Activated CD4-positive, alpha-beta T cell treated with anti-CD3 and anti-CD28 coated beads, Interleukin-2, amount 50 U/mL, for 16 hours (primary cell): ENCODE results near the gene TMEM154.

Experiments used
- DNase-seq: peaks from one replicate; pipeline ENCODE4 v3.0.0-alpha.2; 2020

Gene TMEM154

DNA sequence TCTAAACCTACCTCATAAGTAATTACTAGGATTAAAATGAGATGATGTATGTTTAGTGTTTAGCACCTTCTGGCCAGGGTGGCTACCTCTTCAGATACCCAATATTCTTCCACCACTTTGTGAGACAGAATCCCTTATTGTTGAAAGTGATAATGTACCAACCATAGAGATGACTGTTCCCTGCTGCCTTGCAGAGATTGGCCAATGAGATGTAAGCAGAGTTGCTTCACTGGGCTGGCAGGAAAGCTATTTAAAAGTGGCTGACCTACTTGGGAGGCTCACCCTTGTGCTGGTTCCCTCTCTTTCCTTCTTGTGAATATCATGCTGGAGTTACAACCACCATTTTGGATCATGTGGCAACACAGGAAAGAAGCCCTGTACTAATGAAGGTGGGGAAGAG, 58.9 kb downstream of the TMEM154 start:
- no peak for DNase-seq

DNA sequence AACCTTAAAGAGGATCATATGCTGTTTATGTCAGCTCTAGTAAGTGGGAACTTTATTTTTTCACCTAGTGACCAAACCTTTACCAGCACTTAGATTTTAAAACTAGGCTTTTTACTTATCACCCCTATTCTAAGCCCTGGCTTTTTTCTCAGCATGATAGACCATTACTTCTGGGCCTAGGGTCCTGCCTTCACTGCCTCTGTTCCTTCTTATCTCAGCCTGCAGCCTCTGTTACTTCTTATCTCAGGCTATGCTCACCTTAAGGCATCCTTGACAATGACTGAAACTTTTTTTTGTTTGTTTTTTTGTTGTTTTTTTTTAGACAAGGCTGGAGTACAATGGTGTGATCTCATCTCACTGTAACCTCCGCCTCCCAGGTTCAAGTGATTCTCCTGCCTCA, 59.6 kb downstream of the TMEM154 start:
- DNase-seq = no peak

DNA sequence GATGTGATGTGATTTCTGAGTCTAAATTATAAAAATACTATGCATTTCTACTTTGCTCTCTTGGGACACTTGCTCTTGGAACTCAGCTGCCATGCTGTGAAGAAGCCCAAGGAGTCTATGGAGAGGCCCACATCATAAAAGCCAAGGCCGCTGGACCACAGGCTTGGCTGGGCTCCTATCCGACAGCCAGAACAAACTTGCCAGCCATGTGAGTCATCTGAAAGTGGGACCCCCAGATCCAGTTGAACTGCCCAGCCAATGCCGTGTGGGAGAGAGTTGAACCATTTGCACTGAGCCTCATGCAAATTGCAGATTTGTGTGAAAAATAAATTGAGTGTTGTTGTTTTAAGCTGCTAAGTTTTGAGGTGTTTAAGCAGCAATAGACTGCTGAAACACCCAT, 60.2 kb downstream of the TMEM154 start:
- DNase-seq = no peak

DNA sequence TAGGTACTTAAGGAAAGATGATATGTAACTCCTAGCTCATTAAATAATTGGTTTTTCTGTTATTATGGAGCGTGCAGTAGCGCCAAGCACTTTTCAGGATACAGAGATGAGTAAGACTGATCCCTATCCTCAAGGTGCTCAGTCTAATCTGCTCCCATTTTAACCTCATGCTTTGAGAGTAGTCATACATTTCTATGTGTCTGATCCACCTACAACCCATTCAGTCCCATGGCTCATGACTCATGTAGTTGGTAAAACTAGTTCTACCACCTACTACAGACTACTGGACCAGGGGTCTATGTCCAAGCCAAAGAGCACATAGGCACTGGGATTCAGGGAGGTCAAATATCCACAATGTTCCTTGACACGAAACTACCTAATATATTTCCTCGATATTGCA, 60.8 kb downstream of the TMEM154 start:
- DNase-seq = no peak

DNA sequence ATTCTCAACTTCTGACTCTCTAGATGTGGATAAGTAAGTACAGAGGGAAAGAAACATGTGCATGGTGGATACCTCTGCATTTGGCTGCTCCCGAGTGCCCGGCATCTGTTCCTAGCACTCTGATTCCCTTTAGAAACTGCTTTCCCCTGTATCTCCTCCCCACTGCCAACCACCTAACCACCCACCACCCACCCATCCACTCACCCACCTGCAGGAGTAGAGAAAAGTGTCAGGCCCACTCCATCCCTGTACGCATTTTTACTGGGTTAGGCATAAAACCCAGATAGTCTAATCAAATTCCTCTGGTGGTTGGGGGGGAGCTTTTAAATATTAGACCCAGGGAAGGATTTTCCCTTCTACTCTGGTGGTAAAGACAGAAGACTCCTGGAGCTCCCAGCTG, 63.0 kb downstream of the TMEM154 start:
- DNase-seq = no peak

DNA sequence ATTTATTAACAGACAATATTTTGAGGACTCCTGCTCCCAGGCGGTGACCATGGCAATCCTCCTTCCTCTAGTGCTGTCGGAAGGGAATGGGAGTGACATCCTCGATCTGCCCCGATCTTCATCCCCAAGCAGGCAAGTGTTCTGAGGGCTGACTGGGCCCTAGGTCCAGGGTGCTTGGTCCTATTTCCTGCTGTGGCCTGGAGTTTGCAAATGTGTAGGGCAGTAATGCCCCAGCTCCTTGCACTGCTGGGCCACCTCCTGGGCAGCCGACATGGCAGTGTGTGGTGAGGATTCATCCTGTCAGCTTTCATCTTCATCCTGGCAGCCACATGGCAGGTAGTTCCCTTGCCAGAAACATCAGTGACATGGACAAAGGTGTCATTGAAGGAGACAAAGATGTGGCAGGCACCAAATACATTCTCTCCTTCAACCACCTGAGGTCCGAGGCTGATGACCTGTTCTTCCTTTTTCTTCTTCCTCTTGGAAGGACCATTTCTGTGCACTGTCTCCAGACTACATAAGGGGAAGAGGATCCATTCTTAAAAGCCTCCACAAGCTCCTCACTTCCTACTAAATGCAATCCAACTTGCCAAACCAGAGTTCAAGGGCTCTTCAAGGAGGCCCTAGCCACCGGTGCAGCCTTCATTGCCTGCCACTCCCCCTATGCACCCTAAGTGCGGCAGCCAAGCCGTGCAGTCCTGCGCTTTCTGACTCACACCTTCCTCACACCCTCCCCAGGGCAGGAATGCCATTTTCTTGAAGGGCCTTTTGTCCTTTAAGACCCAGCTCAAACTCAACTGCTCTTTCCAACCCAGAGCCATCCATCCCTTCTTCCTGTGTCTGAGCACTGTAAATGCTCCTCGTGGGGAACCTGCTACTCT, 65.7 kb downstream of the TMEM154 start:
- no peak for DNase-seq

DNA sequence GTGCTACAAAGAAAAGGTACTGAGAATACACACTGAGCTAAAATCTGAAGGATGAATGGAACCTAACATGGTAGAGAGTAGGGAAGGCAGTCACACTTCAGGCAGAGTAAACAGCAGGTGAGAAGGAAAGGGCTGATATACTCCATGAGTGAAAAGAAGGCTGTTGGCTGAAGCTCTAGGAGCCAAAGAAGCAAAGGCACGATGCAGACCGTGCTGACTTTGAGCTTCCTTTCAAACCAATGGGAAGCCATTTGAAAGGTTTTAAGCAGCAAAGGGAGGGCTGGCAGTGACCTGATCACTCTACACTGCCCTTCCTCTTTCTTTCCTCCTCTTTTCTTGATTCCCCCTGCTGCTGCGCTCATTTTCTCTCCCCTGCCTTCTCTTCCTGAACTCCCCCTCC, 66.4 kb downstream of the TMEM154 start:
- DNase-seq = no peak

DNA sequence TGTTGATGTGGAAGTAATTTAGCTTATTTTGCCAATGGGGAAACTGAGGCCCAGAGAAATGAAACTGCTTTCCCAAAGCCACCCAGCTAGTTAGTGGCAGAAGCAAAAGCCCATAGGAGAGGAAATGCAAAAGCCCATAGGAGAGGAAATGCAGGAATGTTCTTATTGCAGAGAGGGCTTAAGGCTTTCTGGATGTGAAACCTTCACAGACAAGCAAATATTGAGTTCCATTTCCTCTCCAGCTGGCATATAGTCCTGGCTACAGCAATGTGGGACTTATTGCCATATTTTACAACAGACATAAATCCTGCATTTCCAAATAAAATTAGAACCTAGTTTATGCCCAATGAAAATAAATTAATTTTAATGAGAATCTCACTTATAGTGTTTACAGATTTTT, 69.7 kb downstream of the TMEM154 start:
- DNase-seq = no peak

DNA sequence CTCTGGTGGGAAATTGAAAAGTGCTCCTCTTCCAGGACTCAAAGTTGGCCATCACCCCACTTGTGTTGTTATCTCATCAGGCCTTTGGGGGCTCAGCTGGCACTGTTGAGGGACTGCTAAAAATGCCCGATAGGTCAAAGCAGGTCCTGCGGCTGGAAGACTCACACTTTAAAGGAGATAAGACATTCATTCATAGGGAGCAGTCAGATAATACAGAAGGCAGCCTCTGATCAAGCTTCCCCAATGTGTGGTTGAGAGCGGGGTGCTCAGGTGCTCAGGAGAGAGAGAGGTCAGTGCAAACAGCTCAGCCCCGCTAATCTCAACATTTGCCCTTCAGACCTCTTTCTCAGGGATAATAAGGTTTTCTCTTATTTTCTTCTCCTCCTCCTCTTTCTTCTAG, 70.3 kb downstream of the TMEM154 start:
- DNase-seq = no peak

DNA sequence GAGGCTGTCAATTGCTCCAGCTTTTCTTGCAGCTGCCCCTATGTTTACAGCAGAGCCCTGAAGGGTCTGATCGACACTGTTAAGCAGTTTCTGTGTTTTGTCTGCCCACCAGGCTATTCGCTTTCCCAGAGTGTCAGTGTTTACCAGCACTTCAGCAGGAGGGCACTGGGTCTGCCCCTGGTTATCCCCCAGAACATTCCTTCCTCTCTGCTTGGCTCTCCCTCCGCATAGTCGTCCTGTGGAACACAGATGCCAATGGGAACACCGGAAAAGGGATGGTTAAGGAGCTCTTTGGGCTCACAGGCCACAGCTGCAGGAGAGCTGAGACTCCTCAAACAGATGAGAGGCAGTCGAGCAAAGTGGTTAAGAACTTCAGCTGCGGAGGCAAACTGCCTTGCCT, 72.6 kb downstream of the TMEM154 start:
- no peak for DNase-seq

DNA sequence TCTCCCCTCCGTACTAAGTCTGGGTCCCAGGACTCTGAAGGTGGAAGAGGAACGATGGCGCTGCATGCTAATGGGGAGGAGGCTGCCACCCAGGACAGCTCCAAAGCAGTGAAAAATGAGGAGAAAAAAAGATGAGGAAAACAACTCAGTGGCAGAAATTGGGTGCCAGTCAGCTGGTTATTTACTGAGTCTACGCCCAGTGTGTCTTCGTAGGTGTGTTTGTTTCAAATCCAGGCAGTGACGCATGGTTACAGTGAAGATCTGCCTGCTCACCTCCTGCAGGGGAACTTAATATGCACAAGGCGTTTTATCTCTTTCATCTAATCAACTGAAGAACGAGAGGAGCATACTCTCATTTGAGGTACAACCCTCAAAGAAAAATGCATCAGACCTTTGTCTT, 73.0 kb downstream of the TMEM154 start:
- DNase-seq = no peak

DNA sequence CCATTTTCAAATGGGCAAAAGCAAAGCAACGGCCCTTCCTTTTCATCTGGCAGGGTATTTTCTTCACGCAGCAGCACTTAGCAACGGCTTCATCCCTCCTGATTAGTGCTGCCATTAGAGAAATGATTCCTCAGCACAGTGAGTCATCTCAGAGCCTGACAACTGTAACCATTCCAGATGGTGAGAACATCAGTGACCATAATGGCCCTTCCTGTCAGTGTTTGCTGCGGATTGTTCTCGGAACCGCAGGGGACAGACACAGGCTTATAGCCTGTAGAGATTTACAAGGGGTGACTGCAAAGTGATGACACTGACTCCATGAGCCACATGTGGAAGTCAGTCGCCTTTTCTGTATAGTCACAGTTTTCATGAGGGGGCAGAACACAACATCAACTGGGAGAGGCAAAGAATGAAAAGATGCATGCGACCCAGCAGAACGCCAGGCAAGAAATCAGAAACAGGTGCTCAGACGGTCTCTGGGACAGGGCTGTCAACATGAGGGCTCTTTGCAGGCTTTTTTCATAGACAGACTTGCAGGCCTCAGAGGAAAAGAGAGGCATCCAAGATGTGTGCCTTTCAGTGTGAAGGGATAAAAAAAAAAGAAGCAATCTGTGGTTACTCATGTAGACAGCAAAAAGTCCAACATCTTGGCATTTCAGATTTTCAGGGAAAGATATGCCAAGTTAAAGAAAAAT, 74.0 kb downstream of the TMEM154 start:
- DNase-seq = no peak

DNA sequence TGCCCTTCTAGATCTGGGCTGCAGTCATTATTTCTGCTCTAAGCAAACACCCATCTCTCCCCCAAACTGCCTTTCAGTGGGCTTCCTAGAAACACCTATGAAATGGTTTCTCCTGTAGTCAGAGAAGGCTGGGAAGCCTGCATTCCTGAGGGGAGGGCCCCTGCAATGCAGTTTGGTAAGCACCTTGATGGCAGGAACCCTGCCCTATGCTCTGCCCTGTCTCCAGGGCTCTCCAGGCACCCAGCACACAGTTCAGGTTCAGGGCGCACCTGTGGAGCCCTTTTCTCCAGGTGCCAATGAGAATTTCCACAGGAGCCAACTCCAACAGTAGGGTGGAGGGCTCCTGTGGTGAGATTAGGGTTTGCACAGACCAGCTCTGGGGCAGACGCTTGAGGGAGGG, 74.8 kb downstream of the TMEM154 start:
- DNase-seq = no peak

DNA sequence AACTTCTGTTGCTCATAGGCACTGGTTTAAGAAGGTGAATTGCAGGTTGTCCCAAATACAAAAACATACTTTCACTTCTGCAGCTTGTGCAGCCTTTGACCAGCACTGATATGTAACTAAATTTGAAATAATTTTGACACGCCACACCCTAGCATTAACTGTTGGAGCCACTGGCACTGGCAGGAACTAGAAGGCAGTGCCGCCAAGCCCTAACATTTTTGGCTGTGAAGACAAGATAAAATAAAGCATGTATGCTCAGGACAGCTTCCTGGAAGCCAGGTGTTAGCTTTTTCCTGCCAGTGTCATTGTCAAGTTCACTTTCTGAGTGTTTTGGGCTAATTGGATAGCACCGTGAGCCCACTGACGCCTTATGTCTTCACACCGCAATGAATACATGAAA, 78.6 kb downstream of the TMEM154 start:
- DNase-seq = no peak

DNA sequence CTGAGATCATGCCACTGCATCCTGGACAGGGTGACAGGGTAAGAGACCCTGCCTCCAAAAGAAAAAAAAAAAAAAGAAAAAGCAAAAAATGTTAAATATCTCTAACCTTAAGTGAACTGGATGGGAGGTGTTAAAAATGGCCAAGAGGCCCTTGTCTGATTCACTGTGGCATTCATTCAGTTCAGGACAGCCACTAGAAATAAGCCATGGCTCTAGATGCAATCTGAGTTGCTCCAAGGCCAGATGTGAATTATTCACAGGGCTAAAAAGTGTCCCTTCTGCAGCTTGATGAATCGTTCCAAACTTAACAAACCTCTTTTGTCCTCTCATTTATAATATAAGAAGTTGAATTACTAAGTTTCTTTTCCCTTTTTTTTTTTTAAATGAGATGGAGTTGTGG, 80.2 kb downstream of the TMEM154 start:
- no peak for DNase-seq

DNA sequence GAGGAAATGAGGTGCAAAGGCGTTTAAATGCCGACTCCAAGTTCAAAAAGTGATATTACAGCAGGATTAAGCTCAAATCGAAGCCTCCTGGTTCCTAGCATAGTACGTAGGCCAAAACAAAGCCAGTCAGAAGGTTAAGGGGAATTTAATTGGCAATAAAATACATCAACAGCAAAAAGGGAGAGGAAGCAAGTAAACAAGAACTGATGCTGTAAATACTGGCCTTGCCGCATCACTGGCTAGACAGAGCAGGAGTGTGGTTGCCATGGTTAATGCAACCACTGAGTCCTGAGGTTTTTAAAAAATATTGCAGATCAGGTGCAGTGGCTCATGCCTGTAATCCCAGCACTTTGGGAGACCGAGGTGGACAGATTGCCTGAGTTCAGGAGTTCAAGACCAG, 80.7 kb downstream of the TMEM154 start:
- DNase-seq = no peak

DNA sequence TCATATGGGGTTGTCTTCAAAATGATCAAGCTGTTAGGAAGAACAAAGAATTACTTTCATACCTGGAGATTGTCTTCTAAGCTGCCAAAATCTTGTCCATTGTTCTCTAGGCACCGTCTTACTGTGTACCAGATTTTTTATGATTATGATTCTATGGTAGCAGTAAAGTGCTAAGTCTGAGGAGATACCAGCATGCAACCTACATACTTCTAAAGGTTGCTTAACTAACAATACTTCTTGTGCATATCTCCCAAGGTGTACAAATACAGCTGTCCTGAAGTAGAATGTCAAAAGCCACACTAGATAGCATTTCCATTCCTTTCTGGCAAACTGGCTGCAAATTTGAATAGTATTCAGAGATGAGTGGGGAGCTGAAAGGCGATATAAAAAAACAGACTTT, 81.3 kb downstream of the TMEM154 start:
- no peak for DNase-seq

DNA sequence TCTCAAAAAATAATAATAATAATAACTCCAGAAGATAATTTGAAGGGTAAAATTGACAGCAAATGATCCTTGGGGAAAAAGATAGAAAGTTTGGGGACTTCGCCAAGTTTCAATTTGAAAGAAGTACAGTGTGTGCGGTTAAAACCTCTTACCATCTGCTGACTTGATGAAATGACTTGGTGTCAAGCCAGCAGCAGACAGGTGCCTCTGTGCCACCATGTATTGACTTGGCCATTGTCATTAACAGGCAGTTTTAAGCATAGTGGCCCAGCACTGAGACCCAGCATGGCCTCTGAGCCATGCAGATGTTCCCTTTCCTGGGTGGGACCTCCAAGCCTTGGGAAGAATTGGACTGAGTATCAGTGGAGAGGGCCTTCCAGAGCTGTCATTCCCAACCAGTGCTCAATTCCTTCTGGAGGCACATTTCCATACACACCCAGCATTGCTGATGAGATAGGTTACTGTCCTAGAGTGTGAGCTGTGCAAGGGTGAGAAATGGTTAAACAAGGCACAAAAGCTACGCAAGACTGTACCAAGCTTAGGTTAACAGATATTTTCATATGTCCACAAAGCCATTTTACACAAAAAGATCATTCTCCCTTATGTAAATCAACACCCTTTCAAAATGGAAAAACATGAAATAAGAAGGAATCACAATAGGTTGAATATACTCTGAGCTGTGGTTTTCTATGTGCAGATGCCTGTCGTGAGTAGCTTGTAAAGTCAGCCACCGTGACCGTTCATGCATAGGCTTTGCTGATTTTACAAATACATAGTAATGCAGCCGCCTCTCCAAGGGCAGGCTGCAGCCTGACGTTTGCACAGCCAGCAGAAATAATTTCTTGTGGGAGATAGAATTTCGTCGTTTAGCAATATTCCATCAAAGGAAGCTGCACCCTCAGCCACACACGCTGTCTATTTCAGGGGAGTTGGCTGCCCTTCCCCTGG, 84.5 kb downstream of the TMEM154 start:
- no peak for DNase-seq

DNA sequence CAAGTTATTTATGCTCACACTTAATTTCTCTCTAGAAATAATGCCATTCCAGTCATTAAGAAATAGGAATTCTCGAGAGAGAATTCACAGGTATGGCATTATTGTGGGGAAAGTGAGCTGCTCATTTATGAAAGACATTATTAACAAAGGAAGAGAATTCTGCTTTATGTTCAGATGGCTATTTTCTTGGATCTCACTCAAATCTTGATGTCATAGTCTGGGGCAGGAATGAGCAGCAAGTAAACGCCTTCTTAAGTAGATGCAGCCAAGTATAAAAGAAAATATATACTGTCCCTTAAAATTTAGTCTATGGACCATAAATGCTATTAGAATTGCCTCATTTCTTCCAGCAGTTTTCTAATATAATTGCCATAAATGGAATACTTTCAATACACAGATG, 85.7 kb downstream of the TMEM154 start:
- DNase-seq = no peak

DNA sequence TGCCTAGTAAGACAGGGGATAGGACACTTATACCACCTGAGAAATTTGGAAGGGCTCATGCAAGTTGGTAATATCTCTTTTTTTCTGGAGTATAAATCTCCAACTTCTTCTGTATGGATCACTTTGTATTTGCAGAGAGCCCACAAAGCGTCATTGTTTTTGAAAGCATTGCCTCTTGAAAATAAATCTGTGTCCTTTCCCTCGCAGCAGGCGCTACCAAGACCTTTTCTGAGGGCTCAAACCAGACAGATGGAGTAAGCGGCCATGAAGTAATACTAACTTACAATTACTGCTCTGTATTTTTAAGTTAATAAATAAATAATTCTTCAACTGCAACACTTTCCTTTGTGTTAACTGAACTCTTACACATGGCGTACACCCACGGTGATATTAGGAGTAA, 87.9 kb downstream of the TMEM154 start:
- DNase-seq = no peak

DNA sequence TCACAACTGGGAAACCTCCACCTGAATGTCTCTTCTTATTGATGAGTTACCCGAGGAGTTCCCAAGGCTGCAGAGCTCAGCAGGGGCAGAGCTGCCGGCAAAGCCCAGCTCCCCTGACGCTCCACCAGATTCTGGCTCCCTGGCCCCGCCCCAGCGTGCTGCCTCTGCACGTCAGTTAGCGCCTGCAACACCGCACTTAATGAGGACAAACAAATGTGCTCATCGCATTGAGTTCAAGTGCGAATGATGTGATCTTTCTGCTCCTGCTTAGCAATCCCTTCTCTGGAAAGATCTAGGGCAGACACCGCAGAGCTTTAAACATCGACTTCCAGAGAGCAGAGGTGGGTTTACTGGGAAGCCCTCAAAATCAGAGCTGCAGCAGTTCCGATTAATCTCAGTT, 88.4 kb downstream of the TMEM154 start:
- DNase-seq = no peak

DNA sequence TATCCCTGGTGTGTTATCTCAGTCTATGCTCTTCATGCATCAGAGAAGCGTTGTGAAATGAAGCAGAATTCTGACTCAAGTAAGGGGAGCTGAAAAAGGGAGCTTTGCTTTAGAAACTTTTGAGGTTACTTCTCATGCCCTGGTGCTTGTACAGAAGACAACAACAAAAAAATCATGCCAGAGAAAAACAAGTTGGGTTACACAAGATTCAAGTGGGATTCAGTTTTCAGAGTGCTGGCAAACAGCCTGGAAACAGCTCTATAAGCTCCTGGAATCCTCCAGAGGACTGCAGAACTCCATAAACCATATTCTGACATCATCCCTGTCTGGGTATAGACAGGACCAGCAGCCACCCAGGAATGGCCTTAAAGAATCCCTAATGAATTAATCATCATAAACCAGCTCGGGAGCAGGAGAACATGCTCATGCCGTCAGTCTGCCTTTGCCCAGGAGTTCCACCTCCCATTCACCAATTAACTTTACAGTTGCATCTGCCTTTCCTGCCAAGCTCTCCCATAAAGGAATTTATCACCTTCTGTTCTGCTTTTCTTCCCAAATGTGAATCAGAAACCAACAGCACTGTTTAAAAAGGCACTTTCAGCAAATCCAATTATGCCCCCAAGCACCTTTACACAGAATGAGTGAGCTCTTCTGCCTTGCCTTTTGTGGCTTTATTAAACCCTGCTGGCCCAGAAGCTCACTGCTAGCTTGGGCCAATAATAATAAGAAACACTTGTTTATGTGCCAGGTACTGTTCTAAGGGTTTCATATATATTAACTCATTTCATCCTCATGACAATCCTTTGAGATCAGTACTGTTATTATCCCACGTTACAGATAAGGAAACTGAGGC, 89.4 kb downstream of the TMEM154 start:
- DNase-seq = no peak

DNA sequence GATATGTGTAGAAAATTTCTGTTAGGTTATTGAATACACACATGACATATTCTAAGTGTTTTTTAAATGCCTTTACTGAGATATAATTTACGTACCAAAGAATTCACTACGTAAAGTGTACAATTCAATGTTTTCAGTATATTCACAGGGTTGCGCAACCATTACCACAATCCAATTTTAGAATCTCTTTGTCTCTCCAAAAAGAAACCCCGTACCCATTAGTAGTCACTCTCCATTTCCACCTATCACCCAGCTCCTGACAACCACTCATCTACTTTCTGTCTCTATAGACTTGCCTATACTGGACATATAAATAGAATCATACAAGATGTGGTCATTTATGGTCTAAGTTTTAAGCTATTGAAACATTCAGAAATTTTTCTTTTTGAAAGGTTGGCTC, 90.9 kb downstream of the TMEM154 start:
- no peak for DNase-seq
